Measurements from ENCODE around the gene SCOC.

The SCOC gene

GRCh38 chr4:140373328-140374129 lies at the start of gene SCOC:
SCOC (plus strand) TSS chr4:140373646; CDS start chr4:140379171, 5,525 bp downstream.
- DNase-seq (ENCODE audit: low spot score) = peak; percentile 100

- DNase-seq (ENCODE audit: low spot score) = peak; percentile 55
Observed at GRCh38 chr4:140326395-140326993, 47.0 kb upstream of the SCOC start.

GRCh38 chr4:140330311-140330900 lies 43.0 kb upstream of the SCOC start:
- DNase-seq (ENCODE audit: low spot score) = peak; percentile 47

- DNase-seq (ENCODE audit: low spot score) = no peak
Observed at GRCh38 chr4:140331245-140331644, 42.2 kb upstream of the SCOC start.

- DNase-seq (ENCODE audit: low spot score) = no peak
Observed at GRCh38 chr4:140331876-140332275, 41.6 kb upstream of the SCOC start.

- DNase-seq (ENCODE audit: low spot score) = no peak
Observed at GRCh38 chr4:140332734-140333133, 40.7 kb upstream of the SCOC start.

- DNase-seq (ENCODE audit: low spot score) = no peak
Observed at GRCh38 chr4:140333523-140333922, 39.9 kb upstream of the SCOC start.

GRCh38 chr4:140335076-140335475 lies 38.4 kb upstream of the SCOC start:
- no peak for DNase-seq (ENCODE audit: low spot score)

GRCh38 chr4:140336730-140337129 lies 36.7 kb upstream of the SCOC start:
- no peak for DNase-seq (ENCODE audit: low spot score)

GRCh38 chr4:140342620-140343019 lies 30.8 kb upstream of the SCOC start:
- DNase-seq (ENCODE audit: low spot score) = no peak

- no peak for DNase-seq (ENCODE audit: low spot score)
Observed at GRCh38 chr4:140343303-140343702, 30.1 kb upstream of the SCOC start.

GRCh38 chr4:140344101-140344500 lies 29.3 kb upstream of the SCOC start:
- DNase-seq (ENCODE audit: low spot score) = no peak

- DNase-seq (ENCODE audit: low spot score) = no peak
Observed at GRCh38 chr4:140344621-140345020, 28.8 kb upstream of the SCOC start.

- DNase-seq (ENCODE audit: low spot score) = no peak
Observed at GRCh38 chr4:140346136-140346535, 27.3 kb upstream of the SCOC start.

- DNase-seq (ENCODE audit: low spot score) = no peak
Observed at GRCh38 chr4:140349816-140350215, 23.6 kb upstream of the SCOC start.

GRCh38 chr4:140351093-140352075 lies 22.1 kb upstream of the SCOC start:
- DNase-seq (ENCODE audit: low spot score) = no peak

GRCh38 chr4:140353786-140354185 lies 19.7 kb upstream of the SCOC start:
- no peak for DNase-seq (ENCODE audit: low spot score)

GRCh38 chr4:140355288-140355687 lies 18.2 kb upstream of the SCOC start:
- DNase-seq (ENCODE audit: low spot score) = no peak

GRCh38 chr4:140357868-140358267 lies 15.6 kb upstream of the SCOC start:
- no peak for DNase-seq (ENCODE audit: low spot score)

- DNase-seq (ENCODE audit: low spot score) = no peak
Observed at GRCh38 chr4:140358281-140358680, 15.2 kb upstream of the SCOC start.

- peak; percentile 86 for DNase-seq (ENCODE audit: low spot score)
Observed at GRCh38 chr4:140359562-140360427, 13.7 kb upstream of the SCOC start.
